Measurements from ENCODE around the gene CD38. TPM values are rescaled to one million over a fixed set of nuclear protein-coding genes. Genes with fewer than 3 reads are reported as not detected.

The CD38 gene
- total and polyA plus RNA-seq, 12 donors = 1.7 to 18.4 (median 11.2) TPM

DNA sequence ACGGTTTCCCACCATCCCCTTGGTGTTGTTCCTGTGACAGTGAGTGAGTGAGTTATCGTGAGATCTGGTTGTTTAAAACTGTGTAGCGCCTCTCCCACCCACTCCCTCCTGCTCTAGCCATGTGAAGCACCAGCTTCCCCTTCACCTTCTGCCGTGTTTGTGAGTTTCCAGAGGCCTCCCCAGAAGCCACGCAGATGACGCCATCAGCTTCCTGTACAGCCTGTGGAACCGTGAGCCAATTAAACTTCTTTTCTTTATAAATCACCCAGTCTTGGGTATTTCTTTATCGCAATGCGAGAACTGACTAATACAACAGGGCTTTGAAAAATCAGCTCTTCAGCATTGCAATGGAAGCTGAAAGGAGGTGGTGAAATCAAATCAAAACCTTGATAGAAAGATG, 110.4 kb downstream of the CD38 start:
- 83 to 86% (median 85%) methylated on average over 9 of the region's 9 CpGs for WGBS, 4 donors
- intact Hi-C loops (cut with DNase I) = loop anchor here (5.0 to 10.0 kb wide), 3 partner anchors 64 to 404 kb away; no protein-coding TSS in a partner anchor
- no peak for TF ChIP-seq POLR2A (IDR thresholded peaks at IDR 0.05)
- TF ChIP-seq, protein P1, sequence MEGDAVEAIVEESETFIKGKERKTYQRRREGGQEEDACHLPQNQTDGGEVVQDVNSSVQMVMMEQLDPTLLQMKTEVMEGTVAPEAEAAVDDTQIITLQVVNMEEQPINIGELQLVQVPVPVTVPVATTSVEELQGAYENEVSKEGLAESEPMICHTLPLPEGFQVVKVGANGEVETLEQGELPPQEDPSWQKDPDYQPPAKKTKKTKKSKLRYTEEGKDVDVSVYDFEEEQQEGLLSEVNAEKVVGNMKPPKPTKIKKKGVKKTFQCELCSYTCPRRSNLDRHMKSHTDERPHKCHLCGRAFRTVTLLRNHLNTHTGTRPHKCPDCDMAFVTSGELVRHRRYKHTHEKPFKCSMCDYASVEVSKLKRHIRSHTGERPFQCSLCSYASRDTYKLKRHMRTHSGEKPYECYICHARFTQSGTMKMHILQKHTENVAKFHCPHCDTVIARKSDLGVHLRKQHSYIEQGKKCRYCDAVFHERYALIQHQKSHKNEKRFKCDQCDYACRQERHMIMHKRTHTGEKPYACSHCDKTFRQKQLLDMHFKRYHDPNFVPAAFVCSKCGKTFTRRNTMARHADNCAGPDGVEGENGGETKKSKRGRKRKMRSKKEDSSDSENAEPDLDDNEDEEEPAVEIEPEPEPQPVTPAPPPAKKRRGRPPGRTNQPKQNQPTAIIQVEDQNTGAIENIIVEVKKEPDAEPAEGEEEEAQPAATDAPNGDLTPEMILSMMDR (IDR thresholded peaks at IDR 0.05) = no peak
- Histone ChIP-seq H3K27me3 (no peaks in the 10 kb centered on the region), H3K36me3 (replicated peaks in 1 of 2) (no peaks in the 10 kb centered on the region), H3K4me3 (no peak overlapping the region), H3K27ac (no peak overlapping the region), H3K9me3 (replicated peaks in 1 of 3) (no peaks in the 10 kb centered on the region), H3K4me1 (replicated peaks in 1 of 2) (no peaks in the 10 kb centered on the region)
- DNase-seq = no peak

DNA sequence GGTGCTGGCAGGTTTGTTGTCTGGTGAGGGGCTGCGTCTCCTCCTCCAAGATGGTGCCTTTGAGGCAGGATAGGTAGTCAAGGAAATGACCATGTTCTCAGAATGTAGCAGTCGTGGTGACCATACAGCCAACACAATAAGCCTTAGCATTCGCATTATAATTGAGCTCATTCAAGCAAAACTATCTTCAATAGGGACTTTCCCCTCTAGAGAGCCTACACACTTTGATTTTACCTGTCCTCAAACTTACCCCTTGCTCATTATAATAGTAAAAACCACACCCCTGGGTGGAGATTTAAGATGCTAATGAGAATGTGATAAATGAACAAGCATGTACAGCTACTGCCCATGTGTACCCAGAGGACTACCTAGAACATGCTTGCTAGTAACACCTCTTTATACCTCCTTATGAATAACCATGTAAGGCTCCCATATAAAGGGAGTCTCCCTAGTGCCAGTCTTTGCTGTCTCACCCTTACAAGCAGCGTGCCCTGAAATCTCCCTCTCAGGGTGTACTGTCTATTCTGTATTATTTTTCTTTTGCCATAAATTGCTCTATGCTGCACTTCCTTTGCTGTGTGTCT, 112.2 kb downstream of the CD38 start:
- Histone ChIP-seq H3K4me3 (no peak overlapping the region), H3K9me3 (replicated peaks in 1 of 3) (no peaks in the 10 kb centered on the region), H3K4me1 (replicated peaks in 1 of 2) (no peaks in the 10 kb centered on the region), H3K36me3 (replicated peaks in 1 of 2) (no peaks in the 10 kb centered on the region), H3K27me3 (no peaks in the 10 kb centered on the region), H3K27ac (no peak overlapping the region)
- TF ChIP-seq POLR2A (IDR thresholded peaks at IDR 0.05) = no peak
- TF ChIP-seq, protein P1 (IDR thresholded peaks at IDR 0.05) = no peak
- no peak for DNase-seq
- intact Hi-C loops (cut with DNase I) = no loop called here
- 77 to 95% (median 87%) methylated on average over 4 of the region's 4 CpGs for WGBS, 4 donors

DNA sequence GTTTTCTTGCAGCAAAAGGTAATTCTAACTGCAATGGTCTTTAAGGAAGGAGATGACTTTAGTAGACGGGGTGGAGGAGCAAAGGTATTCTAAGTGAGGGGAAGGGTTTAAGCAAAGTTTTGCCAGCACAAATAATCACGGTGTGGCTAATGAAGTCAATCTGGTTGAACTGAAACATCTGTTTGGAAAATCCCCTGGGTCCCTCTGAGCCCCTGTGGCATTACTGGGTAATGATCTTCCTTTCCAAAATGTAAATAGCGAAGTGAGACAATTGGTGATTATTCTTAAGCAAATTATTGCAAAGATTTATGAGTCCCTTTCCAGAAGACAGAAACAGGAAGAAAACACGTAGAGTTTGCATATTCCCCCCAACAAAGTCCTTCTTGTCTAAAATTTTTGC, 113.2 kb downstream of the CD38 start:
- Histone ChIP-seq H3K4me1 (replicated peaks in 1 of 2) (no peaks in the 10 kb centered on the region), H3K36me3 (replicated peaks in 1 of 2) (no peaks in the 10 kb centered on the region), H3K9me3 (replicated peaks in 1 of 3) (no peaks in the 10 kb centered on the region), H3K27ac (no peak overlapping the region), H3K27me3 (no peaks in the 10 kb centered on the region), H3K4me3 (no peak overlapping the region)
- DNase-seq = no peak
- WGBS, 4 donors = 50 to 67% (median 59%) methylated on average over 4 of the region's 4 CpGs
- intact Hi-C loops (cut with DNase I) = no loop called here
- TF ChIP-seq POLR2A (IDR thresholded peaks at IDR 0.05) = no peak
- TF ChIP-seq, protein P1 (IDR thresholded peaks at IDR 0.05) = no peak

DNA sequence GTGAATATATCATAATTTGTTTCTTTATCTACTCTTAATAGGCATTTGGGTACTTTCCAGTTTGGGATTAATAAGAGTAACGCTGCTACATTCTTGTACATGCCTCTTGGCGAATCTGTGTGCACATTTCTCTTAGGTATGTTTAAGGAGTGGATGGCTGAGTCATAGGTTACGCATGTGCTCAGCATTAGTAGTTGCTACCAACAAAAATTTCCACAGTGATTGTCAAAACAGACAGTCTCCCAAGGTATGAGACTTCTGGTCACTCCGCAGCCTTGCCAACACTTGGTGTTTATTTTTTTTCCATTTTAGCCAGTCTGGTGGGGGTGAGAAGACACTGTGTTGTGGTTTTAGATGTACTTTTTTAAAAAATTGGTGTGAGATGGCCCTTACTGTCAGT, 115.8 kb downstream of the CD38 start:
- DNase-seq = no peak
- H3K4me3 ChIP-seq = no peak overlapping the region
- H3K27ac ChIP-seq = no peak overlapping the region
- no peaks in the 10 kb centered on the region for H3K36me3 ChIP-seq (replicated peaks in 1 of 2)
- H3K4me1 ChIP-seq (replicated peaks in 1 of 2) = no peaks in the 10 kb centered on the region
- no peaks in the 10 kb centered on the region for H3K9me3 ChIP-seq (replicated peaks in 1 of 3)
- 77 to 83% (median 83%) methylated on average over 4 of the region's 4 CpGs for WGBS, 4 donors
- intact Hi-C loops (cut with DNase I) = no loop called here
- TF ChIP-seq, protein P1 (IDR thresholded peaks at IDR 0.05) = no peak
- TF ChIP-seq POLR2A (IDR thresholded peaks at IDR 0.05) = no peak
- no peaks in the 10 kb centered on the region for H3K27me3 ChIP-seq

All from adrenal gland (tissue), 12 donors.